Suprapubic skin (tissue), 4 donors: ENCODE data around the gene ZNF160. TPM values are rescaled to one million over a fixed set of nuclear protein-coding genes. Genes with fewer than 3 reads are reported as not detected.

Experiments
- DNase-seq, 2 donors: peaks; one replicate each; pipeline ENCODE4 v3.0.0-alpha.2; 2019; ENCODE audit warnings: low spot score in 2 of 2
- H3K27ac ChIP-seq: fragments of 200-600 bp; sonication (generic); one replicate; pipeline ENCODE4 v1.5.1; 2019
- H3K27me3 ChIP-seq: fragments of 200-600 bp; sonication (generic); one replicate; pipeline ENCODE4 v1.5.1; 2019
- H3K36me3 ChIP-seq: fragments of 200-600 bp; sonication (generic); one replicate; pipeline ENCODE4 v1.5.1; 2019
- H3K4me1 ChIP-seq: fragments of 200-600 bp; sonication (generic); one replicate; pipeline ENCODE4 v1.5.1; 2019
- H3K4me3 ChIP-seq: fragments of 200-600 bp; sonication (generic); one replicate; pipeline ENCODE4 v1.5.1; 2019; ENCODE audit warnings: mild to moderate bottlenecking
- H3K9me3 ChIP-seq: fragments of 200-600 bp; sonication (generic); one replicate; pipeline ENCODE4 v1.5.1; 2019
- EP300 ChIP-seq: sonication (generic); formaldehyde crosslinking; IDR thresholded peaks from one replicate; pipeline ENCODE4 v1.6.1; 2017; ENCODE audit warnings: antibody characterized with exemption
- POLR2A ChIP-seq, 2 donors: fragments of 450-650 bp; IDR thresholded peaks; one replicate each; pipeline ENCODE4 v1.6.1; 2017; ENCODE audit warnings: antibody characterized with exemption in 2 of 2, mild to moderate bottlenecking in 2 of 2, moderate library complexity in 2 of 2
- POLR2AphosphoS5 ChIP-seq, 3 donors: sonication (generic); formaldehyde crosslinking; IDR thresholded peaks; one replicate each; pipeline ENCODE4 v1.6.1; 2017; ENCODE audit warnings: antibody characterized with exemption in 3 of 3
- WGBS: methylation state at CpG from one replicate; pipeline ENCODE4 v1.1.5; 2018; 5-methylcytosine and 5-hydroxymethylcytosine counted together
- total RNA-seq, 4 donors: library from RNA; depleted of rRNA; stranded (reverse); fragments of >200 nt; gene quantifications; one replicate each; pipeline ENCODE4 v1.1.0, GENCODE V29; 2016
- TF ChIP-seq, protein P1 (sequence below), 2 donors: fragments of 200-600 bp in 1 of 2; fragments of 450-650 bp in 1 of 2; sonication (generic) in 1 of 2; IDR thresholded peaks; one replicate each; pipeline ENCODE4 v1.5.1; 2016 to 2019; ENCODE audit warnings: antibody characterized with exemption in 2 of 2, mild to moderate bottlenecking in 1 of 2, moderate library complexity in 1 of 2

ZNF160 gene
- 10 to 100 TPM; 15.2 to 98.3 (median 27.2) TPM for total RNA-seq

DNA sequence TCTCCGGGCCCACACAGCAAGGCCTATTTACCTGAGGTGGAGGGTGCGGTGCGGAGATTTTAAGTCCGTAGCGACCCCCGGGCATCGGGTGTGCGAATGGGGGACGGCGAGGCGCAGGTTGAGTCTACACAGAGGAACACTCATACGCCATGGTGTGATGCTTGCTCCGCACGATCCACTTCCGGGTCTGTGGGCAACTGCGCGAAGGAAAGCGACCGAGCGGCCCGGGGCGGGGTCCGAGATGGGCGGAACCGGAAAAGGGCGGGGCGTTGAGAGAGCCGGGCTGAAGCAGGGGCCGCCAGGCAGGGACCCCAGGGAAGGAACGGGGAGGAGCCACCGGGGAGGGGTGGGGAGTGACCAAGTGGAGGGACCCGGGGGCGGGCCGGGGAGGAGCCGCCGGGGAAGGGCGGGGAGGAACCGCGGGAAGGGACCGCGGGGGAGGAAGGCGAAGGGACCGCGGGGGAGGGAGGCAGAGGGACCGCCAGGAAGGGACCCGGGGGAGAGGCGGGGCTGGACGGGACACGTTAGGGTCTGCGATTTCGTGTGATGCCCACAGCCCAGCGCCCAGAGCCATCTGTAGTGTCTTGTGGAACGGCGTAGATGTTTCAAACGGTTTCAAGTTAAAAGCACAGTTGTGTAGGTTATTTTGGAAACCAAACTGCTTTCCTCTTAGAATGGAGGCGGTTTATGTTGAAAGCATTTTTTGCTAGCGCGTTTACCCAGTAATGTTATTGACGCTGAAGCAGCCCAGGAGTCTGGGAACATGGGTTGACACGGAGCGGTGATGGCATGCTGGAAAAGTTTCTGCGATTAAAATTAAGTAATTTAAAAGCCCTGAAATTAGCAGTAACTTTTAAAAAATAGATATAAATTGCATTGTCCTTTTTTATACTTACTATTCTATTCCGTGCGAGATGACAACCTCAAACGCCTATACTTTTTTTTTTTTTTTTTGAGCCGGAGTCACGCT is at the start of gene ZNF160:
Gene ZNF160, minus strand, starts transcription at position 189 of the 970 bp plus-strand sequence. CDS start 17,146 bp downstream, outside the sequence.
- TF ChIP-seq, protein P1, sequence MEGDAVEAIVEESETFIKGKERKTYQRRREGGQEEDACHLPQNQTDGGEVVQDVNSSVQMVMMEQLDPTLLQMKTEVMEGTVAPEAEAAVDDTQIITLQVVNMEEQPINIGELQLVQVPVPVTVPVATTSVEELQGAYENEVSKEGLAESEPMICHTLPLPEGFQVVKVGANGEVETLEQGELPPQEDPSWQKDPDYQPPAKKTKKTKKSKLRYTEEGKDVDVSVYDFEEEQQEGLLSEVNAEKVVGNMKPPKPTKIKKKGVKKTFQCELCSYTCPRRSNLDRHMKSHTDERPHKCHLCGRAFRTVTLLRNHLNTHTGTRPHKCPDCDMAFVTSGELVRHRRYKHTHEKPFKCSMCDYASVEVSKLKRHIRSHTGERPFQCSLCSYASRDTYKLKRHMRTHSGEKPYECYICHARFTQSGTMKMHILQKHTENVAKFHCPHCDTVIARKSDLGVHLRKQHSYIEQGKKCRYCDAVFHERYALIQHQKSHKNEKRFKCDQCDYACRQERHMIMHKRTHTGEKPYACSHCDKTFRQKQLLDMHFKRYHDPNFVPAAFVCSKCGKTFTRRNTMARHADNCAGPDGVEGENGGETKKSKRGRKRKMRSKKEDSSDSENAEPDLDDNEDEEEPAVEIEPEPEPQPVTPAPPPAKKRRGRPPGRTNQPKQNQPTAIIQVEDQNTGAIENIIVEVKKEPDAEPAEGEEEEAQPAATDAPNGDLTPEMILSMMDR (IDR thresholded peaks at IDR 0.05): no peak
- TF ChIP-seq POLR2A (IDR thresholded peaks at IDR 0.05): peak; percentile 72 to 83
- no peak for TF ChIP-seq EP300
- TF ChIP-seq POLR2AphosphoS5 (IDR thresholded peaks at IDR 0.05): peak in 2 of 3 donors; percentile 47 to 82
- peak; percentile 99 for DNase-seq
- Histone ChIP-seq H3K36me3 (peaks cover 12% of the 10 kb centered on the region), H3K27me3 (no peaks in the 10 kb centered on the region), H3K4me1 (peaks cover 23% of the 10 kb centered on the region), H3K4me3 (peak within 1 kb of the TSS; percentile 61), H3K27ac (peak within 1 kb of the TSS; percentile 89), H3K9me3 (no peaks in the 10 kb centered on the region)
- 2% methylated on average over 67 of the region's 67 CpGs for WGBS

DNA sequence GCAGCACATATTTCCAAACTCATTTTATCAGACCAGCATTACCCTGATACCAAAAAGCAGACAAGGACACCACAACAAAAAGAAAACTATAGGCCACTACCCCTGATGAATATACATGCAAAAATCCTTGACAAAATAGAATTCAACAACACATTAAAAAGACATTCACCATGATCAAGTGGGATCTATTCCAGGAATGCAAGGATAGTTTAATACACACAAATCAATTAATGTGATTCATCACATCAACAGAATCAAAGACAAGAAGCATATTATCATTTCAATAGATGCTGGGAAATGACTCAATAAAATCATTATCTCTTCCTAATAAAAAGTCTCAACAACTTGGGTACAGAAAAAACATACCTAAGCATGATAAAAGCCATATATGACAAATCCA is 44.4 kb upstream of the ZNF160 start:
- H3K27ac ChIP-seq: no peak overlapping the region

DNA sequence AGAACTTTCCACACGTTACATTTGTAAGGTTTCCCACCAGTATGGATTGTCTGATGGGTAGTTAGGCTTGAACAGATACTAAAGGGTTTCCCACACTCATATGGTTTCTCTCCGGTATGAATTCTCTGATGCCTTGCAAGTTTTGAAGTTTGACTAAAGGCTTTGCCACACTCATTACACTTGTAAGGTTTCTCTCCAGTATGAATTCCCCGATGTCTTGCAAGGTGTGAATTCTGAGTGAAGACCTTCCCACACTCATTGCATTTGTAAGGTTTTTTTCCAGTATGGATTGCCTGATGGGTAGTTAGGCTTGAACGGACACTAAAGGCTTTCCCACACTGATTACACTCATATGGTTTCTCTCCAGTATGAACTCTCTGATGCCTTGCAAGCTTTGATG is 37.1 kb upstream of the ZNF160 start:
- TF ChIP-seq POLR2AphosphoS5 (IDR thresholded peaks at IDR 0.05) (no peak), EP300 (no peak), POLR2A (IDR thresholded peaks at IDR 0.05) (no peak)
- TF ChIP-seq, protein P1 (IDR thresholded peaks at IDR 0.05): no peak
- no peak overlapping the region for H3K4me3 ChIP-seq
- H3K4me1 ChIP-seq: no peaks in the 10 kb centered on the region
- no peak for DNase-seq
- no peaks in the 10 kb centered on the region for H3K27me3 ChIP-seq
- H3K9me3 ChIP-seq: peaks cover 71% of the 10 kb centered on the region
- 94% methylated on average over 4 of the region's 4 CpGs for WGBS
- peaks cover 35% of the 10 kb centered on the region for H3K36me3 ChIP-seq
- H3K27ac ChIP-seq: no peak overlapping the region

More for the DNA sequence above, 44.4 kb upstream of the ZNF160 start:
- Histone ChIP-seq H3K27me3 (no peaks in the 10 kb centered on the region), H3K9me3 (peaks cover 69% of the 10 kb centered on the region), H3K36me3 (peaks cover 85% of the 10 kb centered on the region), H3K4me3 (no peak overlapping the region), H3K4me1 (no peaks in the 10 kb centered on the region)
- DNase-seq: no peak
- TF ChIP-seq POLR2AphosphoS5 (IDR thresholded peaks at IDR 0.05): no peak
- TF ChIP-seq, protein P1 (IDR thresholded peaks at IDR 0.05): no peak
- TF ChIP-seq POLR2A (IDR thresholded peaks at IDR 0.05): no peak
- no peak for TF ChIP-seq EP300

DNA sequence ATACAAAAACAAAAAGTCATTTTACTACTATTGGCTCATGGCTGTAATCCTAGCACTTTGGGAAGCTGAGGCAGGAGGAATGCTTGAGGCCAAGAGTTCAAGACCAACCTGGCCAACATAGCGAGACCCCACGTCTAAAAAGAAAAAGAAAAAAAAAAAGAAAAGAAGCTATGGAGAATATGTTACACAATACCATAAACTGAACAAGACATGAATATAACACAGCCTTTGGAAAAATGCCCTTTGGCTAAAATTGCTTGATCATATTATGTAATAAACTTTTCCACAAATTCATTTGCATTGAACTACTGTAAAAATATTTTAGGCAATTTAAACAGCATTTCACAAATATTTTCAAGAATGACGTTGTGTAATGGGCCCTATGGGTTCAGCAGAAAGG is 33.2 kb upstream of the ZNF160 start:
- H3K27me3 ChIP-seq: no peaks in the 10 kb centered on the region
- no peak overlapping the region for H3K4me3 ChIP-seq
- H3K27ac ChIP-seq: no peak overlapping the region
- H3K9me3 ChIP-seq: peaks cover 44% of the 10 kb centered on the region
- no peak for TF ChIP-seq POLR2AphosphoS5 (IDR thresholded peaks at IDR 0.05)
- TF ChIP-seq EP300: no peak
- no peak for TF ChIP-seq POLR2A (IDR thresholded peaks at IDR 0.05)
- TF ChIP-seq, protein P1 (IDR thresholded peaks at IDR 0.05): no peak
- WGBS: 78% methylated on average over 3 of the region's 3 CpGs
- peaks cover 10% of the 10 kb centered on the region for H3K4me1 ChIP-seq
- H3K36me3 ChIP-seq: peaks cover 4% of the 10 kb centered on the region
- DNase-seq: no peak
